Stimulated activated naive CD8-positive, alpha-beta T cell treated with anti-CD3 and anti-CD28 coated beads, Interleukin-15, amount 100 ng/mL, for 72 hours (primary cell): ENCODE results near the gene CXCL9.

Experiments used
- ATAC-seq: fragments of 150-1000 bp; cut with Tn5 transposase; 2 replicates; pipeline ENCODE4 v1.10.0; 2021; ENCODE audit warnings: mild to moderate bottlenecking, moderate library complexity
- DNase-seq, 2 donors: peaks; one replicate each; pipeline ENCODE4 v3.0.0; 2021 to 2022
- H3K27ac Mint-ChIP-seq, 2 donors: one replicate each; pipeline ENCODE4 v1.8.0; 2022; ENCODE audit warnings: mild to moderate bottlenecking in 2 of 2, mixed read lengths in 2 of 2, moderate library complexity in 2 of 2
- H3K27me3 Mint-ChIP-seq: one replicate; pipeline ENCODE4 v1.8.0; 2022; ENCODE audit warnings: mixed read lengths
- H3K4me1 Mint-ChIP-seq: one replicate; pipeline ENCODE4 v1.8.0; 2022; ENCODE audit warnings: mild to moderate bottlenecking, mixed read lengths
- H3K4me3 Mint-ChIP-seq, 2 donors: one replicate each; pipeline ENCODE4 v1.8.0; 2022; ENCODE audit warnings: mild to moderate bottlenecking in 2 of 2, mixed read lengths in 2 of 2, moderate library complexity in 1 of 2
- H3K9me3 Mint-ChIP-seq, 2 donors: one replicate each; pipeline ENCODE4 v1.8.0; 2022; ENCODE audit warnings: mixed read lengths in 2 of 2

CXCL9 gene

DNA sequence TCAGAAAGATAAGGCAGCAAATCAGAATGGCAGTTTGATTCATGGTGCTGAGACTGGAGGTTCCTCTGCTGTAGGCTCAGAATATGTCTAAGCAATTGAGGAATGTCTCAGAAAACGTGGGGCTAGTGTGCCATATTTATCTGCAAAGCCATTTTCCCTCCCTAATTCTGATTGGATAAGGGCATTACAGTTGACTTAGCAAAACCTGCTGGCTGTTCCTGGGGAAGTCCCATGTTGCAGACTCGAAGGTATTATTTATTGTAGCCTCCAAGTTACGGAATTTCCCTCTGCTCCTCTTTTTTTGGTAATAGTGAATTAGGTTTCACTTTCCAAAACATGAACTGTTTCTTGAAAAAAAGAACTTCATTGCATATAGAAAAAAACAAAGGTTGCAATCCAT lies 16.1 kb upstream of the CXCL9 start, which contains the start of gene CXCL10:
TSS of gene CXCL10 (minus strand) at position 109 of the 400 bp plus-strand sequence. CDS start at position 43, 66 bp downstream.
- Mint-ChIP-seq H3K27ac (peak within 1 kb of the TSS; percentile 7 to 10), H3K4me3 (peak within 1 kb of the TSS in 1 of 2 donors; percentile 21), H3K4me1 (peaks cover 14% of the 10 kb centered on the region), H3K27me3 (peaks cover 11% of the 10 kb centered on the region), H3K9me3 (no peaks in the 10 kb centered on the region)
- DNase-seq (no peak), ATAC-seq (no peak)

DNA sequence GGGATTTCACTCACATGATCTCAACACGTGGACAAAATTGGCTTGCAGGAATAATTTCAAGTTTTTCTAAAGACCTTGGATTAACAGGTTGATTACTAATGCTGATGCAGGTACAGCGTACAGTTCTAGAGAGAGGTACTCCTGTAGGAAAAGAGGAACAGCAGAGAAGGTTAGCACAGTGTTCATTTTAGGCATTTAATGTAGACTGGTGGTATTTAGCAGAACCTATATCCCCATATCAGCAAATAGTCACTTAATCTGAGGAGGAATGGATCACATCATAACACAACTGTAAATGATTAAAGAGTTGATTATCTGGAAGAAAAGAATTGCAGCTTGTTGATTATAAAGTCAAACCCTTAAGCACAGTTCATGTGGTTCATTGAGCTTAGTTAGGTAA lies 15.4 kb upstream of the CXCL9 start:
- ATAC-seq (no peak), DNase-seq (no peak)
- Mint-ChIP-seq H3K27me3 (peaks cover 11% of the 10 kb centered on the region), H3K9me3 (no peaks in the 10 kb centered on the region), H3K4me1 (peaks cover 11% of the 10 kb centered on the region), H3K4me3 (no peak overlapping the region), H3K27ac (no peak overlapping the region)

DNA sequence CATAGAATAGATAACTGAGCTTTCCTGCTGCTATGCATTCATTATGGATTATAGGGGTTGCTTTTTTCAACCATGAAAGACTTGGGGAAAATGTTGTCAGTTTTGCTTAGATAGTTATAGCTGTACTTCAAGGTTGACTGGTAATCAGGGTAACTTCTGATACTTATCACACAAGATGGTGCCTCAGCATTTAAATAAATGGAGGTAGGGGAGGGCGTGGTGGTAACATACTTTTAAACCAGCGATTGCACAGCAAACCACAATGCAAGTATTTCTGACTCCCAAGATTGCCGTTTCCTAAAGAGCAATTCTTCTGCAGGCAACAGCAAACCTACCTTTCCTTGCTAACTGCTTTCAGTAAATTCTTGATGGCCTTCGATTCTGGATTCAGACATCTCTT lies 14.7 kb upstream of the CXCL9 start:
- H3K4me1 Mint-ChIP-seq: peaks cover 11% of the 10 kb centered on the region
- peaks cover 11% of the 10 kb centered on the region for H3K27me3 Mint-ChIP-seq
- ATAC-seq (no peak), DNase-seq (no peak)
- no peak overlapping the region for H3K27ac Mint-ChIP-seq
- H3K4me3 Mint-ChIP-seq: no peak overlapping the region
- no peaks in the 10 kb centered on the region for H3K9me3 Mint-ChIP-seq

DNA sequence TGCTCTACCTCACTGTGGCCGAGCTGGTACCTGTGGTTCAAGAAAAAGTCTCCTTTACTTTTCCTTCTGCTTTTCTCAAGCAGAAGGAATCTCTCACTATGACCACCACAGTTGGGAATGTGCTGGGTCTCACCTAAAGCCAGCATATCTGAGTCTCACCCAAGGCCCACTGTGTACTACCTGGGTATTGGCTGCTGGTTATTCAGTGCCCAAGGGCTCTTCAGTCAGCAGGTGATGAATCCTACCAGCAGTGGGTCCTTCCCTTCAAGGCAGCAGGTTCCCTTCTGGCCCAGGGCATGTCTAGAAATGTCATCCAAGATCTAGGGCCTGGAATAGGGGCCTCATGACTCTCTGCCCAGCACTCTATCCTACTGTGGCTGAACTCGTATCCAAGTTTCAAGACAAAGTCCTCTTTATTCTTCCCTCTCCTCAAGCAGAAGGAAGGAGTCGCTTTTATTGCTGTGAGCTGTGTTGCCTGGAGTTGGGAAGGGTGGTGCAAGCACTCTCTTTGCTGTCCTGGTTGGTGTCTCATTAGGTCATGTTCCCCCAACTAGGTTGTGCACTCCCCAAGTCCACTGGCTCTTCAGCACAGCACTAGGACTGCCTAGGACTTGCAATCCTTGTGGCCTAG lies 9.9 kb upstream of the CXCL9 start:
- ATAC-seq: no peak
- Mint-ChIP-seq H3K27me3 (no peaks in the 10 kb centered on the region), H3K4me1 (peaks cover 6% of the 10 kb centered on the region), H3K9me3 (no peaks in the 10 kb centered on the region), H3K4me3 (no peak overlapping the region), H3K27ac (no peak overlapping the region)
- DNase-seq: no peak

DNA sequence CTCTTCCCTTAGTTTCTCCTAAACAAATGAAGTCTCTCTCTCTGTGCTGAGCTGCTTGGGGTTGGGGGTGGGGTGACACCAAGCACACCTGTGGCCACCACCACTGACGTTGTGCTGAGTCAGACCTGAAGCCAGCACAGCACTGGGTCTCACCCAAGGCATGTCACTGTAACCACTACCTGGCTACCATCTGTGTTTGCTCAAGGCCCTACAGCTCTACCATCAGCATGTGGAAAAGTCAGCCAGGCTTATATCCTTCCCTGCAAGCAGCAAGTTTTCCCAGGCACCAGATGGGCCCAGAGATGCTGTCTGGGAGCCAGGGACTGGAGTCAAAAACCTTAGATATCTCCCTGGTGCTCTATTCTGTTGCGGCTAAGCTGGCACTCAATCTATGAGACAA lies 9.1 kb upstream of the CXCL9 start:
- peak; percentile 86 for ATAC-seq
- Mint-ChIP-seq H3K9me3 (no peaks in the 10 kb centered on the region), H3K4me3 (no peak overlapping the region), H3K27ac (no peak overlapping the region), H3K27me3 (no peaks in the 10 kb centered on the region), H3K4me1 (peaks cover 6% of the 10 kb centered on the region)
- DNase-seq: peak in 1 of 2 donors; percentile 32

DNA sequence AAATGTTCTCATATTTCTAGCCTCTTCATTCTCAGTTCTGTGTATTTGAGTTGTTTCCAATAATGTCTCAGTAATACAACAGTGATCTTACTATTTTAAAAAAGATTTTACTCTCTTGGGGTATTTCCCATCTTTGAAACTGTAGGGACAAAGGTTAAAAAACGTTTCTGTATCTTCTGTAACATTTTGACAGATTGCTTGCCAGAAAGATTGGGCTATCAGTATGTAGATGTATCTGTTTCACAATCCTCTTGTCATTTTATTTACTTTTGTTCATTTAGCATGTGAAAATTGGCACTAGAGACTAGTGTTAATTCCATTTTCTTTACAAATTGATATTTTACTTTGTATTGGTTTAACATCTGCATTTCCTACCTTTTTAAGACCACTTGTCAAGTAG lies 6.2 kb upstream of the CXCL9 start:
- H3K4me1 Mint-ChIP-seq: peaks cover 6% of the 10 kb centered on the region
- H3K4me3 Mint-ChIP-seq: no peak overlapping the region
- ATAC-seq (no peak), DNase-seq (no peak)
- no peaks in the 10 kb centered on the region for H3K9me3 Mint-ChIP-seq
- H3K27me3 Mint-ChIP-seq: peaks cover 8% of the 10 kb centered on the region
- H3K27ac Mint-ChIP-seq: no peak overlapping the region

DNA sequence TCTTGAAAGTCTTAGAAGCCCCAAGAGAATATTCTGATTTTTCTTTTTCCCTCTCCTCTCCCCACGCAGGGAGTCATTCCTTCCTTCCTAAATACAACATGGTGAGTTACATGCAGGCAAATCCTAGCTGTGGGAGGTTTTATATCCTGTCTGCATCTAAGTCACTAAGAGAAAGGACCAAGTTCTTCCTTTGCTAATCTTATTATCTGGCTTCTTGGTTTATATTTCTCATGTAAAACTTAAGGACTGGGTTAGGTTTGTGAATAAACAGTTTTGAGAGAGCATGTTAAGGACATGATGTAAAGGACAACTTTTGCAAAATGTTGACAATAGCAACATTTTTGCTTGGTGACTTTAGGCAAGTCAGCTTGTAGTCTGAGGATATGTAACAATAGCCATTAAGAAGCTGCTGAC lies 5.1 kb upstream of the CXCL9 start:
- no peak for ATAC-seq
- no peak overlapping the region for H3K4me3 Mint-ChIP-seq
- H3K27ac Mint-ChIP-seq: no peak overlapping the region

DNA sequence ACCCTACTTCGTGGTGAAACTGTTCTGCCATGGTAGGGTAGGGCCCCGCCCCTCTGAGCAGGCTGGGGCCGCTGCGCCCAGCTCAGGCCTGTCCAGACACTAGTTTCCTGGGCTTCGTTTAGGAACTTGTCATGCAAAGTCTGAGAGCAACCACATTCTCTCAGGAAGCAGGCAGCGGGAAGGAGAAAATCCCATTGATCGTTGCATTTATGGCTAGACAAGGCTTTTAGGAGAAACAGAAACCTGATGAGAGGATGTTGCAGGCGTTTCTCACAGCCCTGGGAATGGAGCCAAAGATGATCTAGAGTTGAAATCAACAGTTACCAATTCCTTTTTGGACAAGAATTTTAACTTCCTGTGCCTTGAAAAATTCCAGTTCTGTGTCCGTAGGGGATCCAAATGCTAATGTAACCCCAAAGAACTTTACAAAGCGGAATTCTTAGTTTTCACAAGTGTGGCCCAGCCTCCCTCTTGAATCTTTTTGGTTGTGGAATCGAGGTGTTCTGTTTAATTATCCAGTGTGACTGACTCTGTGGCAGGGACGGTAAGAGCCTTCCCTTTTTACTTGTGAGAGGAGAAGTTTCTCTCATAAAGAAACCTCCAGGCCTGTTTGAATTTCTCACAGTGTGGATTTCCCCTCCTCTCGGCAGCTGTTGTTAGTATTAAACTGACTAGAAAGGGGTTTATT lies 4.5 kb upstream of the CXCL9 start:
- Mint-ChIP-seq H3K4me3 (no peak overlapping the region), H3K4me1 (peaks cover 6% of the 10 kb centered on the region), H3K9me3 (no peaks in the 10 kb centered on the region), H3K27ac (no peak overlapping the region), H3K27me3 (peaks cover 13% of the 10 kb centered on the region)
- DNase-seq (no peak), ATAC-seq (no peak)

More for the DNA sequence above, 5.1 kb upstream of the CXCL9 start:
- peaks cover 6% of the 10 kb centered on the region for H3K4me1 Mint-ChIP-seq
- no peaks in the 10 kb centered on the region for H3K9me3 Mint-ChIP-seq
- DNase-seq: no peak
- H3K27me3 Mint-ChIP-seq: peaks cover 13% of the 10 kb centered on the region

DNA sequence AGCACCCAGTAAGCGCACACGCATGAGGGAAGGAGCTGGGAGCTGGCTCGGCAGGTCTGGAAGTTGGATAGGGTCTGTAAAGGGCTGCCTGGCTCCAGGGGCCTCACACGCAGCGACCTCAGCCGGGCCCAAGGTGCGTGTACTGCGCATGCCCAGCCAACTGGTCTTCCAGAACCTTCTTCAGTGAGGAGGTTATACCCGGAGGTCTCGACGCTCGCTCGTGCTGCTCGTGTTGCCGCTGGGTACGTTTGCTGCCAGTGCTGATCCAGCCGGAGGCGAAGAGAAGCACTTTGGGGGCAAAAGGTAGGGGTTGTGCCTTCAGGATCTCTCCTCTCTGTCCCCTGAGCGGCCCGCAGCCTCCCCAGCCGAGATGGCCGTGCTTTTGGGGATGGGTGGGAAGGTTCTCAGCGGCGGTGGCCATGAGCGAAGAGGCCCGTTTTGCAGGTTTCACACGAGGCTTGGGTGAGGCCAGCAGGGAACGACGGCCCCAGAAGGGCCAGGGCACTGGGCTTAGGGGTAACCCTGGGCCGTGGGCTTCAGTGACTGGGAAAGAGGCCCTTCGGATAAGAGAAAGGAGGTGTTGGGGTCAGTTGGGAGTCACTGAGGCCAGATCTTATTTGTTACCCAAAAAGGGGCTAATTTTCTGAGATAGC lies 3.8 kb upstream of the CXCL9 start:
- peaks cover 13% of the 10 kb centered on the region for H3K27me3 Mint-ChIP-seq
- ATAC-seq: no peak
- no peak overlapping the region for H3K27ac Mint-ChIP-seq
- H3K9me3 Mint-ChIP-seq: no peaks in the 10 kb centered on the region
- no peak for DNase-seq
- no peak overlapping the region for H3K4me3 Mint-ChIP-seq
- peaks cover 1% of the 10 kb centered on the region for H3K4me1 Mint-ChIP-seq

DNA sequence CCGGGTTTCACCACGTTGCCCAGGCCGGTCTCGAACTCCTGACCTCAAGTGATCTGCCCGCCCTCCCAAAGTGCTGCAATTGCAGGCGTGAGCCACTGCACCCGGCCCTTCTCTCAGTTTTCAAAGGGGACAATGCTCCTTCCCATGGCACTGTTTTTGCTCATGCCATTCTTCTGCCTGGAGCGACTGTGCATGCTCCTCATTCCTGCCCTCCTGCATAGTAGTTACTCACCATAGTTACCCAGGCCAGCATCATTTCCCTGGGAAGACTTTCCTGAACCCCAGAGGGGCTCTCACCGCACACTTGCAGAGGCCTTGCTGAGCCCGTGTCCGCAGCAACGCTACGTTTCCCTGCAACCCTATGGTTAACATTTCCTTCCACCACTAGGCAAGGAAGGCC lies 3.3 kb upstream of the CXCL9 start:
- no peak overlapping the region for H3K4me3 Mint-ChIP-seq
- H3K27ac Mint-ChIP-seq: no peak overlapping the region
- no peaks in the 10 kb centered on the region for H3K4me1 Mint-ChIP-seq
- H3K27me3 Mint-ChIP-seq: peaks cover 13% of the 10 kb centered on the region
- no peaks in the 10 kb centered on the region for H3K9me3 Mint-ChIP-seq
- no peak for ATAC-seq
- no peak for DNase-seq

DNA sequence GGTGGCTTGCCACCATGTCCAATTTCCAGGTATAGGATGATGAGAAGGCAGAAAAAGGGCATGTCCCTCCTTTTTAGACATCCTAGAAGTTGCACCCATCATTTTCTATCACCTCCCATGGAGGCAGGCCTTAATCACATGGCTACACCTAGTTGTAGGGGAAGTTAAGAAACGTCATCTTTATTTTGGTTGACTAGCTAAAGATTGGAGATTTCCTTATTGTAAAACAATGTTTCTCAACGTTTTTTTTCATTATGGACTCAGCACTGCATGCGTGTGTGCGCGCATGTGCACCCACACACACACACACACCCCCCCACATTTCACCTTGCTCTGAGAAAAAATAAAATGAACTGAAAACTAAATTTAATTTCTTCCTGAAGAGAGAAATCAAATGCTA lies 2.0 kb upstream of the CXCL9 start:
- H3K27ac Mint-ChIP-seq: no peak overlapping the region
- ATAC-seq: no peak

DNA sequence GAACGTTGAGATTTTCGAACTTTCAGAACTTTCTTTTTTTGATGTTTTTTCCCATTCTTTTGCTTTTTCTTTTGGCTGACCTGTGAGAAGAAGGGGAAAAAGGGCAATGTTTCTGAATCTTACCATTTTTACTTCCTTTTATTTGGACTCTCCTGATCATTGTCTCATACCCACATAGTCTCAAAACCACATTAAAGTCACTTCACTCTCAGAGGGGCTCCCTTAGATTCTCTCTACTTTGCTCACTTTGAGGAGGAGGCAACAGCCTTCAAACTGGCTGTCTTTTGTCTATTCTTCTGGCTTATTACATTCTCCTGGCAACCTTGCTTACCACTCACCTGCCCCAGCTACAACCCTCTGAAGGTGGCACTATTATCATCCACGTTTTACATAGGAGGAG lies 3.7 kb downstream of the CXCL9 start:
- Mint-ChIP-seq H3K9me3 (no peaks in the 10 kb centered on the region), H3K27me3 (peaks cover 14% of the 10 kb centered on the region), H3K27ac (no peak overlapping the region), H3K4me1 (peaks cover 6% of the 10 kb centered on the region), H3K4me3 (no peak overlapping the region)
- no peak for ATAC-seq
- no peak for DNase-seq

More for the DNA sequence above, 2.0 kb upstream of the CXCL9 start:
- H3K27me3 Mint-ChIP-seq: peaks cover 14% of the 10 kb centered on the region
- no peak overlapping the region for H3K4me3 Mint-ChIP-seq
- no peak for DNase-seq
- H3K9me3 Mint-ChIP-seq: no peaks in the 10 kb centered on the region
- no peaks in the 10 kb centered on the region for H3K4me1 Mint-ChIP-seq

DNA sequence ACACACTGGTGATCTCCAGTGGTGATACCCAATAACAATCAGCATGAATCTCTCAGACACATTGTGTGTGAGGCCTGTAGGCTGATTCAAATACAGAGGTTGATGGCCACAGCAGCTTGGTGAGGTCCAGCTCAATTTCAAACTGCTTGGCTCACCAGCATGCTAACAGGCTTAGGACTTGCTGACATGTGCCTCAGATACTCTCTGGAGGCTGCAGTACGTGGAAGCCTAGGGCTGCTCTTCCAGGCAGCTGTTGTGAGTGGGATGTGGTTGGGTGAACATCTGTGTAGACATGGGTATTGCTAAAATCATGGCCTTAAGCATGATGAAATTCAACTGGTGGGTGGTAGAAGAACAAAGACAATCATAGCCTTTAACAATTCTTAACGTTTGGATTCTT lies 4.3 kb downstream of the CXCL9 start:
- Mint-ChIP-seq H3K4me3 (no peak overlapping the region), H3K27me3 (peaks cover 8% of the 10 kb centered on the region), H3K9me3 (no peaks in the 10 kb centered on the region), H3K4me1 (peaks cover 6% of the 10 kb centered on the region), H3K27ac (no peak overlapping the region)
- DNase-seq (no peak), ATAC-seq (no peak)

DNA sequence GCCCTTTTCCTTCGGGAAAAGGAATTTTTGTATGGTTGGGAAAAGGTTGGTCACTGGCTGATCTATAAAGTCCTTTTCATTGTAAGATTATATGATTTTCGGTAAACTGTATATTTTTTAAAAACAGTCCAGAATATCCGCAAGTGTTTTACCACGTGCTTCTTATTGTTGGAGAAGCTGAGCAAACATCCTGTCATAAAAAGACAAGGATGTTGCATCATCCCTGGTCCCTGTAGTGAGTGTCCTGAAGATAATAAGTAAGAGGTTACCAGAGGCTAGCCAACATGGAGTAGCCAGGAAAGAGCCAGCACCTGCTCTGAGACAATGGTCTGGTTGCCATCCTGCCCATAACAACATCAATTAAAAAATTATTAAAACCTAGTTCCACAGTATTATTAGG lies 5.1 kb downstream of the CXCL9 start:
- no peak for ATAC-seq
- H3K4me3 Mint-ChIP-seq: no peak overlapping the region
- peaks cover 8% of the 10 kb centered on the region for H3K27me3 Mint-ChIP-seq
- H3K4me1 Mint-ChIP-seq: peaks cover 6% of the 10 kb centered on the region
- H3K9me3 Mint-ChIP-seq: no peaks in the 10 kb centered on the region
- H3K27ac Mint-ChIP-seq: peak overlapping the region in 1 of 2 donors; percentile 4
- no peak for DNase-seq

DNA sequence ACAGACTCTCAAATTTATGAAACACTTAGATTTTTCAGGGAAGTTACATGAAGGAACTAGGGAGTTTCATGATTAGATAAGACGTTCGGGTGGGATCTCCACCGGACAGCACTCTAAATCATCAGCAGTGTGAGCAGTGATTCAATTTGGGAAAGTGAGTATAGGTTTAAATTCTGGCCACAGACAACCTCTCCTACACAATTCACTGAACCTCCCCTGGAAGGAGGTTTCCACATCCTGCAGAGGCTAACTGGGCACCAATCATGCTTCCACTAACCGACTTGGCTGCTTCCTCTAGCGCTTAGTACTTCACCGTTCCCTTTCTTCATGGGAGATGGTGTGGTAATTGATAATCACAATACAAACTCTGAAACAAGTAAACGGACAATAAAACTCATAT lies 5.6 kb downstream of the CXCL9 start:
- no peak overlapping the region for H3K4me3 Mint-ChIP-seq
- ATAC-seq: no peak
- peaks cover 8% of the 10 kb centered on the region for H3K27me3 Mint-ChIP-seq
- DNase-seq: no peak
- peaks cover 6% of the 10 kb centered on the region for H3K4me1 Mint-ChIP-seq
- H3K9me3 Mint-ChIP-seq: no peaks in the 10 kb centered on the region
- H3K27ac Mint-ChIP-seq: no peak overlapping the region

DNA sequence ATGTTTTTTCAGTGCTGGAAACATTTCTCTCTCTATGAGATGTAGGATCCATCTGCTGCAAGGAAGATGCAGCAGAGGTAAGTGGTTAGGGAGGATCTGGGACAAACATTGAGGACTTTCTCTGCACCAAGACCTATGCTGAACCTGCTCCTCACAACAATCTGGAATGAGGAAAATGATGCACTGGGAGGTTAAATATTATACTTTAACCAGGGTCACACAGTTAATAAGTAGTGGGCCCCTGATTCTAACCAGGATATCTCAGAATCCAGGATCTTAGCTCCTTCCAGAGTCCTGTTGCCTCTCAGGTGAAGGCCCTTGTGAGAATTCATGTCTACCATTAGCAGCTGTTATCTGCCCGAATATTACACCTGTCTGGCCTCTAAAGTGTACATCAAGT lies 7.0 kb downstream of the CXCL9 start:
- DNase-seq: no peak
- Mint-ChIP-seq H3K4me1 (peaks cover 6% of the 10 kb centered on the region), H3K9me3 (no peaks in the 10 kb centered on the region), H3K27ac (no peak overlapping the region), H3K4me3 (no peak overlapping the region), H3K27me3 (peaks cover 8% of the 10 kb centered on the region)
- ATAC-seq: no peak
